Bronchial epithelial cell (primary cell): ENCODE measurements around the gene RAPGEF6. TPM values are rescaled to one million over a fixed set of nuclear protein-coding genes. Genes with fewer than 3 reads are reported as not detected.
A peak's percentile ranks its signal among the peaks of the same experiment; 100 is the strongest.

ENCODE experiments used
- DNase-seq: peaks from one replicate; pipeline ENCODE4 v3.0.0-alpha.2; 2010; ENCODE audit warnings: low read depth
- FAIRE-seq: peaks from 2 replicates; lab custom pipeline; 2011; peaks lifted over from hg19 to GRCh38; lab: Jason Lieb, UNC
- H3K27me3 ChIP-seq: 2 replicates; pipeline ENCODE4 v1.5.1; 2011; ENCODE audit warnings: low read length; ENCODE audit not compliant: control insufficient read depth, insufficient read depth
- H3K36me3 ChIP-seq: 2 replicates; pipeline ENCODE4 v1.5.1; 2011; ENCODE audit warnings: low read length; ENCODE audit not compliant: control insufficient read depth, insufficient read depth
- H3K4me3 ChIP-seq: 2 replicates; pipeline ENCODE4 v1.5.1; 2011; ENCODE audit warnings: mild to moderate bottlenecking, low read depth, low read length, control low read depth
- CTCF ChIP-seq: IDR thresholded peaks from 2 replicates; pipeline ENCODE4 v1.5.1; 2011; ENCODE audit warnings: mild to moderate bottlenecking, moderate library complexity, low read length, control low read depth, inconsistent platforms; ENCODE audit not compliant: insufficient read depth, severe bottlenecking
- total RNA-seq: library from RNA; depleted of rRNA; stranded (reverse); fragments of >200 nt; gene quantifications from 2 replicates; pipeline ENCODE4 v1.2.1, GENCODE V29; 2014

The RAPGEF6 gene
- total RNA-seq, 1 donor from 2014 or later, result 14.2 TPM

GRCh38 chr5:131659841-131660240 is 24.8 kb upstream of the RAPGEF6 start:
- H3K36me3 ChIP-seq, result peaks cover 7% of the 10 kb centered on the region
- H3K4me3 ChIP-seq, result no peak overlapping the region
- TF ChIP-seq CTCF, result no peak
- DNase-seq (no peak), FAIRE-seq (no peak)
- H3K27me3 ChIP-seq, result no peaks in the 10 kb centered on the region

- Histone ChIP-seq H3K27me3 (no peaks in the 10 kb centered on the region), H3K4me3 (no peak overlapping the region), H3K36me3 (peaks cover 6% of the 10 kb centered on the region)
- DNase-seq, result no peak
- TF ChIP-seq CTCF, result no peak
- FAIRE-seq, result no peak
Measured at GRCh38 chr5:131659290-131659689, 24.3 kb upstream of the RAPGEF6 start.

- H3K4me3 ChIP-seq, result no peak overlapping the region
- no peak for TF ChIP-seq CTCF
- H3K27me3 ChIP-seq, result no peaks in the 10 kb centered on the region
- FAIRE-seq (no peak), DNase-seq (no peak)
- H3K36me3 ChIP-seq, result peaks cover 9% of the 10 kb centered on the region
Measured at GRCh38 chr5:131654776-131655175, 19.7 kb upstream of the RAPGEF6 start.

- DNase-seq (no peak), FAIRE-seq (no peak)
- no peak for TF ChIP-seq CTCF
- Histone ChIP-seq H3K4me3 (no peak overlapping the region), H3K27me3 (no peaks in the 10 kb centered on the region), H3K36me3 (peaks cover 6% of the 10 kb centered on the region)
Measured at GRCh38 chr5:131654309-131654708, 19.3 kb upstream of the RAPGEF6 start.

GRCh38 chr5:131649161-131649560 is 14.1 kb upstream of the RAPGEF6 start:
- H3K36me3 ChIP-seq, result peaks cover 13% of the 10 kb centered on the region
- no peak overlapping the region for H3K4me3 ChIP-seq
- DNase-seq (peak; percentile 38), FAIRE-seq (no peak)
- H3K27me3 ChIP-seq, result no peaks in the 10 kb centered on the region
- TF ChIP-seq CTCF, result no peak

GRCh38 chr5:131647048-131647769 is 12.2 kb upstream of the RAPGEF6 start:
- no peak for TF ChIP-seq CTCF
- H3K36me3 ChIP-seq, result peaks cover 13% of the 10 kb centered on the region
- no peaks in the 10 kb centered on the region for H3K27me3 ChIP-seq
- H3K4me3 ChIP-seq, result no peak overlapping the region
- DNase-seq (no peak), FAIRE-seq (no peak)
